ENCODE data around the gene PDE9A. TPM values are rescaled to one million over a fixed set of nuclear protein-coding genes. Genes with fewer than 3 reads are reported as not detected.

PDE9A gene
- total and polyA plus RNA-seq, 2 donors (not counting 3 experiments of a cell fraction or from before 2014, with no cell fraction given): 0.28 to 2.2 TPM

DNA sequence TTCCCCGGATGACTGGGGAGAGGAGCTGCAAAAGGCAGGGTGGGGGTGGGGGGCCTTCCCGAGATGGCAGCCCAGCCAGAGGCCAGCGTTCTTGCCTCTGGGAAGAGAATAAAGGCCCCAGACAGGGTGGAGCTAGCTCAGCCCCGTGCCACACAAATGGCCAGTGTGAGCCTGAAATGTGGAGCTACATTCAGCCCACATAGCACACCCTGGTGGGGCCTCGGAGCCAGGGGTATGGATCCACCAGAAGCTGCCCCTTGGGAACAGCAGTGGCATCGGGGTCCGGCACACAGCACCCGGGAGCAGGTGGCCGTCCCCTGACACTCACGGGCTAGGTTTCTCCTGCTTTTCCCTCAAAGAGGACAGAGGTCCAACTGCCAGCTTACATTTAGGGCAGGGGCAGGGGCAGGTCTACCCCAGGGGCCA, 93.9 kb downstream of the PDE9A start:
- Histone ChIP-seq H3K36me3 (ENCODE audit: control insufficient read depth in 2 of 2, extremely low read depth in 1 of 2, insufficient read depth in 2 of 2, low read length in 2 of 2) (no peaks in the 10 kb centered on the region), H3K4me3 (replicated peaks in 1 of 3; ENCODE audit: insufficient read depth in 1 of 3, low read depth in 1 of 3, low read length in 3 of 3) (no peak overlapping the region), H3K9me1 (replicated peaks; ENCODE audit: control insufficient read depth, extremely low read depth, insufficient read depth, low read length) (no peaks in the 10 kb centered on the region), H3K9me3 (replicated peaks; ENCODE audit: control insufficient read depth, insufficient read depth, low read length) (no peaks in the 10 kb centered on the region), H4K20me1 (replicated peaks; ENCODE audit: control insufficient read depth, extremely low read depth, insufficient read depth, low read length) (no peaks in the 10 kb centered on the region), H3K4me1 (ENCODE audit: control insufficient read depth, extremely low read depth, insufficient read depth, low read length) (no peaks in the 10 kb centered on the region), H3K4me2 (ENCODE audit: insufficient read depth, low read length) (no peak overlapping the region), H3K27me3 (ENCODE audit: control insufficient read depth in 2 of 2, insufficient read depth in 2 of 2, low read length in 2 of 2) (no peaks in the 10 kb centered on the region), H3K79me2 (ENCODE audit: control insufficient read depth, insufficient read depth, low read length) (no peaks in the 10 kb centered on the region), H3K27ac (ENCODE audit: insufficient read depth, low read depth, low read length) (no peak overlapping the region), H3K9ac (replicated peaks; ENCODE audit: extremely low read depth, insufficient read depth, low read length) (no peak overlapping the region), H2AFZ (ENCODE audit: low read depth, low read length) (no peak overlapping the region)
- no peak for FAIRE-seq
- POLR2A ChIA-PET: no interaction called here
- dilution Hi-C loops (cut with MboI; ENCODE audit: extremely low pct_ligation_motif_present, low sequenced_read_pairs) (no loop called here), intact Hi-C loops (cut with micrococcal nuclease) (no loop called here)
- no peak for DNase-seq (ENCODE audit: low read depth, low spot score)
- TF ChIP-seq POLR2A (IDR thresholded peaks at IDR 0.05; ENCODE audit: low read depth, low read length): no peak
- CTCF ChIA-PET: interaction anchor here (0.9 to 1.5 kb wide), 3 partner anchors 9 to 153 kb away, joined by 3 to 4 read pairs (median 4); no protein-coding TSS in a partner anchor
- BruUV-seq (replicated peaks): no TSS peak

DNA sequence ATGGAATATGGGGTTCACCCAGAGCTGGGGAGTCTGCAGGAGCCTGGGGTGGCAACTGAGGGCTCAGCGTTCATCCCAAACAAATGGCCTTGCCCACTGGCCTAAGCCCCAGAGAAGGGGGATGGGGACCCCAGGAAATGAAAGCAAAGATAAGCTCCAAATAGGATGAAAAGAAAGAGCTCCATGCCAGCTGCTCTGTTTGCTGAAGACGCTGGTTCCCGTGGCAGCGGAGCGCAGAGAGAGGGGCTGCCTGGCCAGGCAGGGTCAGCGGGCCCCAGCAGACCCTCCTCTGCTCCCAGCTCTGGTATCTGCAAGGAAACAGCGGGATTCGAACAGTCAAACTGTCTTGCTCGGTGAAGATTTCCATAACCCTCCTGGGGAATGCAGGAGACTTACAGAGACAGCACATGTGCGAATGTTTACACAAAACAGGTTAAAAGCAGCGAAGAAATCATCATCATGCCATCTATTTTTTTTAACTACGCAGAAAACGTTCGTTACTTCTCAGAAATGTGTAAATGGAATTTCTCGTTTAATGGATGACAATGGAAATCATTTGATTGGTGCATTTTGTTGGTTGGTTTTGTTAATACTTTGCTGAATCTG, 94.4 kb downstream of the PDE9A start:
- CTCF ChIA-PET: interaction anchor here (0.9 to 1.5 kb wide), 3 partner anchors 9 to 154 kb away, joined by 3 to 4 read pairs (median 4); no protein-coding TSS in a partner anchor
- Histone ChIP-seq H3K4me2 (ENCODE audit: insufficient read depth, low read length) (no peak overlapping the region), H3K9ac (replicated peaks; ENCODE audit: extremely low read depth, insufficient read depth, low read length) (no peak overlapping the region), H3K36me3 (ENCODE audit: control insufficient read depth in 2 of 2, extremely low read depth in 1 of 2, insufficient read depth in 2 of 2, low read length in 2 of 2) (no peaks in the 10 kb centered on the region), H3K4me3 (replicated peaks in 1 of 3; ENCODE audit: insufficient read depth in 1 of 3, low read depth in 1 of 3, low read length in 3 of 3) (no peak overlapping the region), H4K20me1 (replicated peaks; ENCODE audit: control insufficient read depth, extremely low read depth, insufficient read depth, low read length) (no peaks in the 10 kb centered on the region), H3K4me1 (ENCODE audit: control insufficient read depth, extremely low read depth, insufficient read depth, low read length) (no peaks in the 10 kb centered on the region), H3K27ac (ENCODE audit: insufficient read depth, low read depth, low read length) (no peak overlapping the region), H3K9me3 (replicated peaks; ENCODE audit: control insufficient read depth, insufficient read depth, low read length) (no peaks in the 10 kb centered on the region), H3K27me3 (ENCODE audit: control insufficient read depth in 2 of 2, insufficient read depth in 2 of 2, low read length in 2 of 2) (no peaks in the 10 kb centered on the region), H3K79me2 (ENCODE audit: control insufficient read depth, insufficient read depth, low read length) (no peaks in the 10 kb centered on the region), H3K9me1 (replicated peaks; ENCODE audit: control insufficient read depth, extremely low read depth, insufficient read depth, low read length) (no peaks in the 10 kb centered on the region), H2AFZ (ENCODE audit: low read depth, low read length) (no peak overlapping the region)
- peak; percentile 12 for FAIRE-seq
- dilution Hi-C loops (cut with MboI; ENCODE audit: extremely low pct_ligation_motif_present, low sequenced_read_pairs) (no loop called here), intact Hi-C loops (cut with micrococcal nuclease) (no loop called here)
- DNase-seq (ENCODE audit: low read depth, low spot score): no peak
- POLR2A ChIA-PET: no interaction called here
- no peak for TF ChIP-seq POLR2AphosphoS5 (IDR thresholded peaks at IDR 0.05; ENCODE audit: insufficient read depth, low read depth, low read length)
- no peak for TF ChIP-seq GATA2 (IDR thresholded peaks at IDR 0.05; ENCODE audit: insufficient read depth, insufficient read length, low read depth, low read length)
- TF ChIP-seq JUN (IDR thresholded peaks at IDR 0.05; ENCODE audit: borderline replicate concordance, insufficient read depth, insufficient read length, low read depth): no peak
- TF ChIP-seq MAX (IDR thresholded peaks at IDR 0.05; ENCODE audit: insufficient read depth, insufficient read length): no peak
- no peak for TF ChIP-seq MYC (IDR thresholded peaks at IDR 0.05; ENCODE audit: low read depth, low read length)
- TF ChIP-seq FOS (IDR thresholded peaks at IDR 0.05; ENCODE audit: borderline replicate concordance, insufficient read depth, low read length): no peak
- TF ChIP-seq POLR2A (IDR thresholded peaks at IDR 0.05; ENCODE audit: low read depth, low read length): no peak
- TF ChIP-seq EZH2 (IDR thresholded peaks at IDR 0.05; ENCODE audit: borderline replicate concordance, low read depth, low read length, severe bottlenecking): no peak
- TF ChIP-seq, protein P1, sequence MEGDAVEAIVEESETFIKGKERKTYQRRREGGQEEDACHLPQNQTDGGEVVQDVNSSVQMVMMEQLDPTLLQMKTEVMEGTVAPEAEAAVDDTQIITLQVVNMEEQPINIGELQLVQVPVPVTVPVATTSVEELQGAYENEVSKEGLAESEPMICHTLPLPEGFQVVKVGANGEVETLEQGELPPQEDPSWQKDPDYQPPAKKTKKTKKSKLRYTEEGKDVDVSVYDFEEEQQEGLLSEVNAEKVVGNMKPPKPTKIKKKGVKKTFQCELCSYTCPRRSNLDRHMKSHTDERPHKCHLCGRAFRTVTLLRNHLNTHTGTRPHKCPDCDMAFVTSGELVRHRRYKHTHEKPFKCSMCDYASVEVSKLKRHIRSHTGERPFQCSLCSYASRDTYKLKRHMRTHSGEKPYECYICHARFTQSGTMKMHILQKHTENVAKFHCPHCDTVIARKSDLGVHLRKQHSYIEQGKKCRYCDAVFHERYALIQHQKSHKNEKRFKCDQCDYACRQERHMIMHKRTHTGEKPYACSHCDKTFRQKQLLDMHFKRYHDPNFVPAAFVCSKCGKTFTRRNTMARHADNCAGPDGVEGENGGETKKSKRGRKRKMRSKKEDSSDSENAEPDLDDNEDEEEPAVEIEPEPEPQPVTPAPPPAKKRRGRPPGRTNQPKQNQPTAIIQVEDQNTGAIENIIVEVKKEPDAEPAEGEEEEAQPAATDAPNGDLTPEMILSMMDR (IDR thresholded peaks at IDR 0.05; ENCODE audit: extremely low read depth in 1 of 2, insufficient read depth in 1 of 2, low read depth in 1 of 2, low read length in 2 of 2): no peak
- no TSS peak for BruUV-seq (replicated peaks)
